Liver (tissue), 9 donors: Measurements from ENCODE around the gene ELF2. TPM values are rescaled to one million over a fixed set of nuclear protein-coding genes. Genes with fewer than 3 reads are reported as not detected.

Experiments used
- DNase-seq: peaks from one replicate; pipeline ENCODE4 v3.0.0-alpha.2; 2017; ENCODE audit warnings: low spot score
- H3K27ac ChIP-seq, 2 donors: one replicate each; pipeline ENCODE4 v1.7.0; 2013; ENCODE audit warnings: inconsistent platforms in 2 of 2, low read length in 2 of 2, control low read depth in 1 of 2, low read depth in 1 of 2, mild to moderate bottlenecking in 1 of 2
- H3K27me3 ChIP-seq, 4 donors: one replicate each; pipeline versions ENCODE4 v1.6.1 to v1.7.0; 2013; ENCODE audit warnings: low read length in 3 of 4, inconsistent platforms in 1 of 4, mild to moderate bottlenecking in 1 of 4, moderate library complexity in 1 of 4; ENCODE audit not compliant: control insufficient read depth in 4 of 4, insufficient read depth in 4 of 4
- H3K36me3 ChIP-seq, 4 donors: one replicate each; pipeline versions ENCODE4 v1.6.1 to v1.7.0; 2013; ENCODE audit warnings: low read length in 3 of 4, mild to moderate bottlenecking in 3 of 4, low read depth in 1 of 4, moderate library complexity in 1 of 4; ENCODE audit not compliant: control insufficient read depth in 4 of 4, insufficient read depth in 3 of 4
- H3K4me1 ChIP-seq, 4 donors: one replicate each; pipeline versions ENCODE4 v1.6.1 to v1.7.0; 2013; ENCODE audit warnings: low read length in 3 of 4, mild to moderate bottlenecking in 3 of 4, moderate library complexity in 1 of 4; ENCODE audit not compliant: control insufficient read depth in 4 of 4, insufficient read depth in 4 of 4
- H3K4me3 ChIP-seq, 3 donors: one replicate each; pipeline versions ENCODE4 v1.6.1 to v1.7.0; 2013; ENCODE audit warnings: low read length in 3 of 3, control low read depth in 1 of 3, low read depth in 1 of 3, mild to moderate bottlenecking in 1 of 3
- H3K9ac ChIP-seq, 2 donors: one replicate each; pipeline ENCODE4 v1.7.0; 2013; ENCODE audit warnings: low read length in 2 of 2, mild to moderate bottlenecking in 2 of 2, moderate library complexity in 2 of 2, control low read depth in 1 of 2, low read depth in 1 of 2
- H3K9me3 ChIP-seq, 4 donors: one replicate each; pipeline versions ENCODE4 v1.6.1 to v1.7.0; 2013; ENCODE audit warnings: low read length in 3 of 4; ENCODE audit not compliant: control insufficient read depth in 4 of 4
- EGR1 ChIP-seq, 2 donors: IDR thresholded peaks; 2 replicates each; pipeline ENCODE4 v1.6.1; 2016 to 2018; ENCODE audit warnings: antibody characterized with exemption in 2 of 2, low read depth in 2 of 2
- FOXA1 ChIP-seq: IDR thresholded peaks from 2 replicates; pipeline ENCODE4 v1.6.1; 2016; ENCODE audit warnings: antibody characterized with exemption
- FOXA2 ChIP-seq: IDR thresholded peaks from 2 replicates; pipeline ENCODE4 v1.6.1; 2016; ENCODE audit warnings: antibody characterized with exemption
- GABPA ChIP-seq, 2 donors: IDR thresholded peaks in 1 of 2; conservative IDR thresholded peaks in 1 of 2; 2 replicates each; pipeline ENCODE4 v1.6.1; 2016; ENCODE audit warnings: antibody characterized with exemption in 2 of 2, mild to moderate bottlenecking in 1 of 2, moderate library complexity in 1 of 2
- HNF4A ChIP-seq, 2 donors: conservative IDR thresholded peaks; 2 replicates each; pipeline ENCODE4 v1.6.1; 2016; ENCODE audit warnings: antibody characterized with exemption in 2 of 2, mild to moderate bottlenecking in 2 of 2
- HNF4G ChIP-seq: IDR thresholded peaks from 2 replicates; pipeline ENCODE4 v1.6.1; 2016; ENCODE audit warnings: antibody characterized with exemption
- JUND ChIP-seq, 2 donors: IDR thresholded peaks; 2 replicates each; pipeline ENCODE4 v1.6.1; 2016; ENCODE audit warnings: antibody characterized with exemption in 2 of 2
- RAD21 ChIP-seq, 2 donors: IDR thresholded peaks; 2 replicates each; pipeline ENCODE4 v1.6.1; 2016; ENCODE audit warnings: antibody characterized with exemption in 2 of 2, mild to moderate bottlenecking in 2 of 2
- RXRA ChIP-seq, 2 donors: IDR thresholded peaks; 2 replicates each; pipeline ENCODE4 v1.6.1; 2017 to 2018; ENCODE audit warnings: antibody characterized with exemption in 2 of 2, mild to moderate bottlenecking in 1 of 2
- SP1 ChIP-seq: IDR thresholded peaks from 2 replicates; pipeline ENCODE4 v1.6.1; 2018; ENCODE audit warnings: antibody characterized with exemption, mild to moderate bottlenecking
- TAF1 ChIP-seq: conservative IDR thresholded peaks from 2 replicates; pipeline ENCODE4 v1.6.1; 2016; ENCODE audit warnings: antibody characterized with exemption, mild to moderate bottlenecking
- YY1 ChIP-seq: IDR thresholded peaks from 2 replicates; pipeline ENCODE4 v1.6.1; 2016; ENCODE audit warnings: antibody characterized with exemption, mild to moderate bottlenecking
- WGBS: extraction: QIAGEN DNeasy Blood & Tissue Kit; methylation state at CpG from one replicate; pipeline ENCODE4 v1.1.7; 2013; 5-methylcytosine and 5-hydroxymethylcytosine counted together
- polyA plus RNA-seq, 2 donors: library from polyadenylated mRNA; stranded (reverse) in 1 of 2; unstranded in 1 of 2; fragments of 200-250 nt in 1 of 2; fragments of >200 nt in 1 of 2; fragmentation: Nextera tagmentation in 1 of 2; extraction: Ambion mirVana in 1 of 2; gene quantifications; one replicate each; pipeline versions ENCODE4 v1.2.1 to v1.2.3, GENCODE V29; 2013 to 2015
- total RNA-seq, 2 donors: library from RNA; depleted of rRNA; stranded (reverse); fragments of >200 nt; gene quantifications; one replicate each; pipeline ENCODE4 v1.2.3, GENCODE V29; 2014
- TF ChIP-seq, protein P1 (sequence below): IDR thresholded peaks from 2 replicates; pipeline ENCODE4 v1.6.1; 2016; ENCODE audit warnings: antibody characterized with exemption
- TF ChIP-seq, protein P2 (sequence below): IDR thresholded peaks from 2 replicates; pipeline ENCODE4 v1.6.1; 2016; ENCODE audit warnings: antibody characterized with exemption, mild to moderate bottlenecking
- TF ChIP-seq, protein P3 (sequence below): IDR thresholded peaks from 2 replicates; pipeline ENCODE4 v1.6.1; 2016; ENCODE audit warnings: antibody characterized with exemption
- TF ChIP-seq, protein P4 (sequence below): IDR thresholded peaks from 2 replicates; pipeline ENCODE4 v1.6.1; 2016; ENCODE audit warnings: antibody characterized with exemption
- TF ChIP-seq, protein P5 (sequence below): fragments of 150-350 bp; IDR thresholded peaks from 2 replicates; pipeline ENCODE4 v1.5.1; 2017; ENCODE audit warnings: improper control_type of control experiment, low read depth, low read length; ENCODE audit not compliant: missing input control
- donor health status: healthy.
- donor health status: healthy.
- donor health status: healthy.
- donor health status: healthy.
- donor health status: healthy.

Gene ELF2
- total and polyA plus RNA-seq, 4 donors = 8.1 to 35.3 (median 24.1) TPM

DNA sequence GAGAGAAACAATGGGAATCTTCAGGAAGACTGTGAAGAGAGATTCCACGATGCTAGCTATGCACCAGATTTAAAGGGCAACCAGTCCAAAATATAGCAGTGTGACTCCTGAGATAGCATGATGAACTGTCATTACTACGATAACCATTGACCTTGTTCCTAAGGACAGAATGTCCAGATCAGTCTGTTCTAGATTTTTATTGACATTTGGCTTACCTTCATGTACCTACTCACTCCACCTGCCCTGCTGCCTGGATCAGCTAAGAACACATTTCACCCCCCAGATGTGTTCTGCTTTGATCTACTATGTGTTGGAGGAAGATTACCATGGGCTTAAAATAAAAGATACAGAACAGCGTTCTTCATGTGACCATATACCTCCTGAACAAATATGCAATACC, 50.1 kb downstream of the ELF2 start:
- H3K9me3 ChIP-seq = no peaks in the 10 kb centered on the region
- no peak overlapping the region for H3K27ac ChIP-seq
- no peak overlapping the region for H3K9ac ChIP-seq
- no peak overlapping the region for H3K4me3 ChIP-seq
- TF ChIP-seq, protein P1, sequence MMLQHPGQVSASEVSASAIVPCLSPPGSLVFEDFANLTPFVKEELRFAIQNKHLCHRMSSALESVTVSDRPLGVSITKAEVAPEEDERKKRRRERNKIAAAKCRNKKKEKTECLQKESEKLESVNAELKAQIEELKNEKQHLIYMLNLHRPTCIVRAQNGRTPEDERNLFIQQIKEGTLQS = no peak
- no peak for TF ChIP-seq YY1
- TF ChIP-seq, protein P2, sequence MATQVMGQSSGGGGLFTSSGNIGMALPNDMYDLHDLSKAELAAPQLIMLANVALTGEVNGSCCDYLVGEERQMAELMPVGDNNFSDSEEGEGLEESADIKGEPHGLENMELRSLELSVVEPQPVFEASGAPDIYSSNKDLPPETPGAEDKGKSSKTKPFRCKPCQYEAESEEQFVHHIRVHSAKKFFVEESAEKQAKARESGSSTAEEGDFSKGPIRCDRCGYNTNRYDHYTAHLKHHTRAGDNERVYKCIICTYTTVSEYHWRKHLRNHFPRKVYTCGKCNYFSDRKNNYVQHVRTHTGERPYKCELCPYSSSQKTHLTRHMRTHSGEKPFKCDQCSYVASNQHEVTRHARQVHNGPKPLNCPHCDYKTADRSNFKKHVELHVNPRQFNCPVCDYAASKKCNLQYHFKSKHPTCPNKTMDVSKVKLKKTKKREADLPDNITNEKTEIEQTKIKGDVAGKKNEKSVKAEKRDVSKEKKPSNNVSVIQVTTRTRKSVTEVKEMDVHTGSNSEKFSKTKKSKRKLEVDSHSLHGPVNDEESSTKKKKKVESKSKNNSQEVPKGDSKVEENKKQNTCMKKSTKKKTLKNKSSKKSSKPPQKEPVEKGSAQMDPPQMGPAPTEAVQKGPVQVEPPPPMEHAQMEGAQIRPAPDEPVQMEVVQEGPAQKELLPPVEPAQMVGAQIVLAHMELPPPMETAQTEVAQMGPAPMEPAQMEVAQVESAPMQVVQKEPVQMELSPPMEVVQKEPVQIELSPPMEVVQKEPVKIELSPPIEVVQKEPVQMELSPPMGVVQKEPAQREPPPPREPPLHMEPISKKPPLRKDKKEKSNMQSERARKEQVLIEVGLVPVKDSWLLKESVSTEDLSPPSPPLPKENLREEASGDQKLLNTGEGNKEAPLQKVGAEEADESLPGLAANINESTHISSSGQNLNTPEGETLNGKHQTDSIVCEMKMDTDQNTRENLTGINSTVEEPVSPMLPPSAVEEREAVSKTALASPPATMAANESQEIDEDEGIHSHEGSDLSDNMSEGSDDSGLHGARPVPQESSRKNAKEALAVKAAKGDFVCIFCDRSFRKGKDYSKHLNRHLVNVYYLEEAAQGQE = no peak
- TF ChIP-seq, protein P3, sequence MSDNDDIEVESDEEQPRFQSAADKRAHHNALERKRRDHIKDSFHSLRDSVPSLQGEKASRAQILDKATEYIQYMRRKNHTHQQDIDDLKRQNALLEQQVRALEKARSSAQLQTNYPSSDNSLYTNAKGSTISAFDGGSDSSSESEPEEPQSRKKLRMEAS = no peak
- TF ChIP-seq FOXA2 = no peak
- TF ChIP-seq, protein P4, sequence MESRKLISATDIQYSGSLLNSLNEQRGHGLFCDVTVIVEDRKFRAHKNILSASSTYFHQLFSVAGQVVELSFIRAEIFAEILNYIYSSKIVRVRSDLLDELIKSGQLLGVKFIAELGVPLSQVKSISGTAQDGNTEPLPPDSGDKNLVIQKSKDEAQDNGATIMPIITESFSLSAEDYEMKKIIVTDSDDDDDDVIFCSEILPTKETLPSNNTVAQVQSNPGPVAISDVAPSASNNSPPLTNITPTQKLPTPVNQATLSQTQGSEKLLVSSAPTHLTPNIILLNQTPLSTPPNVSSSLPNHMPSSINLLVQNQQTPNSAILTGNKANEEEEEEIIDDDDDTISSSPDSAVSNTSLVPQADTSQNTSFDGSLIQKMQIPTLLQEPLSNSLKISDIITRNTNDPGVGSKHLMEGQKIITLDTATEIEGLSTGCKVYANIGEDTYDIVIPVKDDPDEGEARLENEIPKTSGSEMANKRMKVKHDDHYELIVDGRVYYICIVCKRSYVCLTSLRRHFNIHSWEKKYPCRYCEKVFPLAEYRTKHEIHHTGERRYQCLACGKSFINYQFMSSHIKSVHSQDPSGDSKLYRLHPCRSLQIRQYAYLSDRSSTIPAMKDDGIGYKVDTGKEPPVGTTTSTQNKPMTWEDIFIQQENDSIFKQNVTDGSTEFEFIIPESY = no peak
- TF ChIP-seq HNF4A (conservative IDR thresholded peaks at IDR 0.05) = peak; percentile 61 to 65
- TF ChIP-seq SP1 = peak; percentile 91
- TF ChIP-seq TAF1 = no peak
- TF ChIP-seq JUND (IDR thresholded peaks at IDR 0.05) = peak in 1 of 2 donors; percentile 50
- no peak for TF ChIP-seq RAD21 (IDR thresholded peaks at IDR 0.05)
- TF ChIP-seq, protein P5, sequence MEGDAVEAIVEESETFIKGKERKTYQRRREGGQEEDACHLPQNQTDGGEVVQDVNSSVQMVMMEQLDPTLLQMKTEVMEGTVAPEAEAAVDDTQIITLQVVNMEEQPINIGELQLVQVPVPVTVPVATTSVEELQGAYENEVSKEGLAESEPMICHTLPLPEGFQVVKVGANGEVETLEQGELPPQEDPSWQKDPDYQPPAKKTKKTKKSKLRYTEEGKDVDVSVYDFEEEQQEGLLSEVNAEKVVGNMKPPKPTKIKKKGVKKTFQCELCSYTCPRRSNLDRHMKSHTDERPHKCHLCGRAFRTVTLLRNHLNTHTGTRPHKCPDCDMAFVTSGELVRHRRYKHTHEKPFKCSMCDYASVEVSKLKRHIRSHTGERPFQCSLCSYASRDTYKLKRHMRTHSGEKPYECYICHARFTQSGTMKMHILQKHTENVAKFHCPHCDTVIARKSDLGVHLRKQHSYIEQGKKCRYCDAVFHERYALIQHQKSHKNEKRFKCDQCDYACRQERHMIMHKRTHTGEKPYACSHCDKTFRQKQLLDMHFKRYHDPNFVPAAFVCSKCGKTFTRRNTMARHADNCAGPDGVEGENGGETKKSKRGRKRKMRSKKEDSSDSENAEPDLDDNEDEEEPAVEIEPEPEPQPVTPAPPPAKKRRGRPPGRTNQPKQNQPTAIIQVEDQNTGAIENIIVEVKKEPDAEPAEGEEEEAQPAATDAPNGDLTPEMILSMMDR = no peak
- peak; percentile 60 to 86 for TF ChIP-seq RXRA (IDR thresholded peaks at IDR 0.05)
- no peak for TF ChIP-seq GABPA (IDR thresholded peaks at IDR 0.05 in 1 of 2, conservative IDR thresholded peaks at IDR 0.05 in 1 of 2)
- TF ChIP-seq FOXA1 = no peak
- no peak for TF ChIP-seq EGR1 (IDR thresholded peaks at IDR 0.05; ENCODE audit: low read depth in 2 of 2)
- no peak for TF ChIP-seq HNF4G
- 42% methylated on average over 3 of the region's 3 CpGs for WGBS
- H3K4me1 ChIP-seq = peaks cover 0 to 9% (median 4%) of the 10 kb centered on the region in 4 donors
- H3K27me3 ChIP-seq = no peaks in the 10 kb centered on the region
- H3K36me3 ChIP-seq = peaks cover 0 to 3% (median 0%) of the 10 kb centered on the region in 4 donors
- no peak for DNase-seq
